Neutrophil (primary cell): ENCODE data around the gene MLH1.

Experiments
- H3K27ac ChIP-seq: fragments of 200-600 bp; sonication (generic); 2 replicates; pipeline ENCODE4 v1.5.1; 2016; ENCODE audit warnings: mild to moderate bottlenecking, moderate library complexity
- H3K27me3 ChIP-seq: fragments of 200-600 bp; sonication (generic); 2 replicates; pipeline ENCODE4 v1.6.0; 2016; ENCODE audit warnings: mild to moderate bottlenecking
- H3K36me3 ChIP-seq: fragments of 200-600 bp; sonication (generic); 2 replicates; pipeline ENCODE4 v1.5.1; 2017
- H3K4me1 ChIP-seq, 2 experiments: fragments of 200-600 bp in 1 of 2; sonication (generic) in 1 of 2; 1 replicate in 1 of 2; 2 replicates in 1 of 2; pipeline versions ENCODE4 v1.5.1 to v1.6.1; 2013 to 2016; ENCODE audit warnings: low read depth in 1 of 2, low read length in 1 of 2, mild to moderate bottlenecking in 1 of 2, moderate library complexity in 1 of 2; ENCODE audit not compliant: control insufficient read depth in 1 of 2, insufficient read depth in 1 of 2
- H3K4me3 ChIP-seq, 2 experiments: fragments of 200-600 bp in 1 of 2; sonication (generic) in 1 of 2; 1 replicate in 1 of 2; 2 replicates in 1 of 2; pipeline ENCODE4 v1.5.1; 2013 to 2016; ENCODE audit warnings: low read depth in 1 of 2, low read length in 1 of 2, mild to moderate bottlenecking in 1 of 2, moderate library complexity in 1 of 2
- H3K9me3 ChIP-seq: fragments of 200-600 bp; sonication (generic); 2 replicates; pipeline ENCODE4 v1.5.1; 2016
- TF ChIP-seq, protein P1 (sequence below): fragments of 200-600 bp; sonication (generic); IDR thresholded peaks from 2 replicates; pipeline ENCODE4 v1.5.1; 2016; ENCODE audit warnings: antibody characterized with exemption

MLH1 gene

DNA sequence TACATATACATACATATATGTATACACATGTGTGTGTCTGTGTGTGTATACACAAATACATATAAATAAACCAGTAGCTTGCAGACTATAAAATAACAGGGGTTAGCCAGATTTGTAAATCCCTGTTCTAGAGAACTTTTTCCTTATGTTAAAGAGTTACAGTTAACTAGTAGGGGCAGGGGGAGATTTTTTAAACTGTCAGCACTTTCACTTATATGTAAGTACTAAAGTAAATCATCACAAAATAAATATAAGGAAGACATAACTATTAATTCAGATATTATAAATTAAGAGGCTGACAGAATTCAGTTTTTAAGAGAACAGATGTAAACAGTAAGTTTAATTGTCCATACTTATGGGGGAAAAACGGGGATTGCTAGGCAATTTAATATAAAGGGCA, 107.1 kb downstream of the MLH1 start:
- H3K4me1 ChIP-seq, result peaks cover 6 to 7% of the 10 kb centered on the region in 2 experiments
- no peak overlapping the region for H3K4me3 ChIP-seq
- H3K36me3 ChIP-seq, result peaks cover 12% of the 10 kb centered on the region
- no peaks in the 10 kb centered on the region for H3K9me3 ChIP-seq
- TF ChIP-seq, protein P1, sequence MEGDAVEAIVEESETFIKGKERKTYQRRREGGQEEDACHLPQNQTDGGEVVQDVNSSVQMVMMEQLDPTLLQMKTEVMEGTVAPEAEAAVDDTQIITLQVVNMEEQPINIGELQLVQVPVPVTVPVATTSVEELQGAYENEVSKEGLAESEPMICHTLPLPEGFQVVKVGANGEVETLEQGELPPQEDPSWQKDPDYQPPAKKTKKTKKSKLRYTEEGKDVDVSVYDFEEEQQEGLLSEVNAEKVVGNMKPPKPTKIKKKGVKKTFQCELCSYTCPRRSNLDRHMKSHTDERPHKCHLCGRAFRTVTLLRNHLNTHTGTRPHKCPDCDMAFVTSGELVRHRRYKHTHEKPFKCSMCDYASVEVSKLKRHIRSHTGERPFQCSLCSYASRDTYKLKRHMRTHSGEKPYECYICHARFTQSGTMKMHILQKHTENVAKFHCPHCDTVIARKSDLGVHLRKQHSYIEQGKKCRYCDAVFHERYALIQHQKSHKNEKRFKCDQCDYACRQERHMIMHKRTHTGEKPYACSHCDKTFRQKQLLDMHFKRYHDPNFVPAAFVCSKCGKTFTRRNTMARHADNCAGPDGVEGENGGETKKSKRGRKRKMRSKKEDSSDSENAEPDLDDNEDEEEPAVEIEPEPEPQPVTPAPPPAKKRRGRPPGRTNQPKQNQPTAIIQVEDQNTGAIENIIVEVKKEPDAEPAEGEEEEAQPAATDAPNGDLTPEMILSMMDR, result no peak
- H3K27ac ChIP-seq, result no peak overlapping the region
- H3K27me3 ChIP-seq, result no peaks in the 10 kb centered on the region
